ENCODE results near the gene ERBB4.
"Not testable (repeated sequence)": the region's sequence is repeated elsewhere in the genome, so short reads cannot be mapped to it uniquely, and the experiment has no call there.

The ERBB4 gene

GRCh38 chr2:212465456-212465855, 73.1 kb downstream of the ERBB4 start:
- H3K27ac ChIP-seq = no peak overlapping the region
- no peak for TF ChIP-seq CTCF (conservative IDR thresholded peaks at IDR 0.05)

- H3K27ac ChIP-seq = not testable (repeated sequence)
These were observed 76.9 kb downstream of the ERBB4 start for GRCh38 chr2:212461708-212462107.

GRCh38 chr2:212454149-212454548, 84.5 kb downstream of the ERBB4 start:
- TF ChIP-seq CTCF (conservative IDR thresholded peaks at IDR 0.05) = no peak
- no peak overlapping the region for H3K27ac ChIP-seq

GRCh38 chr2:212451786-212452231, 86.8 kb downstream of the ERBB4 start:
- no peak overlapping the region for H3K27ac ChIP-seq

GRCh38 chr2:212448698-212449097, 89.9 kb downstream of the ERBB4 start:
- no peak overlapping the region for H3K27ac ChIP-seq

More at GRCh38 chr2:212451786-212452231, 86.8 kb downstream of the ERBB4 start:
- TF ChIP-seq CTCF (conservative IDR thresholded peaks at IDR 0.05) = no peak

GRCh38 chr2:212441821-212442220, 96.8 kb downstream of the ERBB4 start:
- no peak overlapping the region for H3K27ac ChIP-seq
- TF ChIP-seq CTCF (conservative IDR thresholded peaks at IDR 0.05) = no peak

More at GRCh38 chr2:212448698-212449097, 89.9 kb downstream of the ERBB4 start:
- no peak for TF ChIP-seq CTCF (conservative IDR thresholded peaks at IDR 0.05)

- no peak overlapping the region for H3K27ac ChIP-seq
These were observed 97.5 kb downstream of the ERBB4 start for GRCh38 chr2:212441141-212441540.

More at GRCh38 chr2:212441141-212441540, 97.5 kb downstream of the ERBB4 start:
- no peak for TF ChIP-seq CTCF (conservative IDR thresholded peaks at IDR 0.05)

Measured in VCaP (cell line).